ENCODE measurements around the gene GIPC3. TPM values are rescaled to one million over a fixed set of nuclear protein-coding genes. Genes with fewer than 3 reads are reported as not detected.
"Not testable (repeated sequence)": the region's sequence is repeated elsewhere in the genome, so short reads cannot be mapped to it uniquely, and the experiment has no call there.

GIPC3 gene
- total RNA-seq, 6 experiments from 2014 or later: 0.51 to 1.6 (median 0.80) TPM

- DNase-seq (no peak), ATAC-seq (no peak)
- Histone ChIP-seq H3K4me1 (peaks cover 0 to 15% (median 7%) of the 10 kb centered on the region in 4 donors), H3K36me3 (peaks cover 0 to 15% (median 0%) of the 10 kb centered on the region in 4 donors), H3K4me3 (peak overlapping the region; percentile 98 to 100 (median 99)), H3K27me3 (no peaks in the 10 kb centered on the region), H3K27ac (peak overlapping the region; percentile 89 to 98 (median 97)), H3K9me3 (no peaks in the 10 kb centered on the region)
- 0% methylated on average over 21 of the region's 21 CpGs for WGBS (ENCODE audit: insufficient coverage, low coverage, low lambda C conversion rate, missing lambda C conversion rate)
- TF ChIP-seq POLR2A (IDR thresholded peaks at IDR 0.05): no peak
- no peak for TF ChIP-seq CTCF (IDR thresholded peaks at IDR 0.05)
- intact Hi-C loops (cut with DNase I): loop anchor here in 1 of 2 donors (10.0 kb wide), 1 partner anchor 81 kb away; no protein-coding TSS in a partner anchor
Observed at GRCh38 chr19:3625996-3626472, 40.8 kb downstream of the GIPC3 start.

- DNase-seq (peak; percentile 99 to 100 (median 99)), ATAC-seq (peak; percentile 98 to 99 (median 98))
- no peaks in the 10 kb centered on the region for H3K27me3 ChIP-seq
- TF ChIP-seq CTCF (IDR thresholded peaks at IDR 0.05) (peak in 1 of 4 donors; percentile 11), POLR2A (IDR thresholded peaks at IDR 0.05) (peak; percentile 79)
- H3K27ac ChIP-seq: peak within 1 kb of the TSS; percentile 89 to 98 (median 97)
- 1% methylated on average over 28 of the region's 80 CpGs for WGBS (ENCODE audit: insufficient coverage, low coverage, low lambda C conversion rate, missing lambda C conversion rate)
- H3K9me3 ChIP-seq: no peaks in the 10 kb centered on the region
- peaks cover 0 to 15% (median 7%) of the 10 kb centered on the region in 4 donors for H3K4me1 ChIP-seq
- H3K36me3 ChIP-seq: peaks cover 0 to 12% (median 0%) of the 10 kb centered on the region in 4 donors
- intact Hi-C loops (cut with DNase I): loop anchor here in 1 of 2 donors (10.0 kb wide), 1 partner anchor 82 kb away; no protein-coding TSS in a partner anchor
- H3K4me3 ChIP-seq: peak within 1 kb of the TSS; percentile 98 to 100 (median 99)
Observed at GRCh38 chr19:3626473-3627350, 41.4 kb downstream of the GIPC3 start, which contains the start of gene CACTIN. Gene CACTIN (minus strand): TSS chr19:3626790. CDS start chr19:3626762, 28 bp downstream.

- DNase-seq: no peak
- peaks cover 0 to 12% (median 0%) of the 10 kb centered on the region in 4 donors for H3K36me3 ChIP-seq
- ATAC-seq: no peak
- H3K27me3 ChIP-seq: no peaks in the 10 kb centered on the region
- peaks cover 0 to 15% (median 7%) of the 10 kb centered on the region in 4 donors for H3K4me1 ChIP-seq
- TF ChIP-seq CTCF (IDR thresholded peaks at IDR 0.05): no peak
- no peak for TF ChIP-seq POLR2A (IDR thresholded peaks at IDR 0.05)
- peak overlapping the region in 1 of 3 donors; percentile 98 for H3K4me3 ChIP-seq
- intact Hi-C loops (cut with DNase I): loop anchor here in 1 of 2 donors (10.0 kb wide), 1 partner anchor 83 kb away; no protein-coding TSS in a partner anchor
- 55% methylated on average over 6 of the region's 7 CpGs for WGBS (ENCODE audit: insufficient coverage, low coverage, low lambda C conversion rate, missing lambda C conversion rate)
- H3K27ac ChIP-seq: peak overlapping the region in 2 of 3 donors; percentile 89 to 97
- H3K9me3 ChIP-seq: no peaks in the 10 kb centered on the region
Observed at GRCh38 chr19:3627351-3627723, 42.1 kb downstream of the GIPC3 start.

- WGBS (ENCODE audit: insufficient coverage, low coverage, low lambda C conversion rate, missing lambda C conversion rate): 70% methylated on average over 9 of the region's 9 CpGs
- not testable (repeated sequence) for H3K27me3 ChIP-seq, H3K27ac ChIP-seq, H3K9me3 ChIP-seq, H3K36me3 ChIP-seq, DNase-seq, ATAC-seq, H3K4me3 ChIP-seq
- H3K4me1 ChIP-seq: peaks cover 0 to 15% (median 7%) of the 10 kb centered on the region in 4 donors
- intact Hi-C loops (cut with DNase I): loop anchor here in 1 of 2 donors (10.0 kb wide), 1 partner anchor 84 kb away; no protein-coding TSS in a partner anchor
Observed at GRCh38 chr19:3628766-3629165, 43.5 kb downstream of the GIPC3 start.

Data from right lobe of liver (tissue), 6 donors.